ENCODE results near the gene RAPGEF4.

RAPGEF4 gene

DNA sequence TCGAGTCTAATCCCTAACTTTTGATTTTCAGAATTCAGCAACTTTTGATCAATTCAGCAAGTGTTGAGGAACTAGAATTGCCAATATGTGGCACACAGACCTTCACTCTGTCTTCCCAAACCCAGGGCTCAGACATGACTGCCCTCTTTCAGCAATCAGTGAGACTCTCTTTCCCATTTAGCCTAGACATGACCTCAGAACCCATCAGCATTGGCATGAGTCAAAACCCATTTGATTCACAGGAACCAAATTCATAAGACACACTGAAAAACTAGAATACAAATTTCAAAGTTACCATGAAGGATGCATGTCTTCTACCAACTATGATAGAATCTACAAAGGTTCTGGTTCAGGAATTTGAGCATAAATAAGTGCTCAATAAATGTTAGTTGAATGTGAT, 226.4 kb downstream of the RAPGEF4 start:
- DNase-seq = no peak

DNA sequence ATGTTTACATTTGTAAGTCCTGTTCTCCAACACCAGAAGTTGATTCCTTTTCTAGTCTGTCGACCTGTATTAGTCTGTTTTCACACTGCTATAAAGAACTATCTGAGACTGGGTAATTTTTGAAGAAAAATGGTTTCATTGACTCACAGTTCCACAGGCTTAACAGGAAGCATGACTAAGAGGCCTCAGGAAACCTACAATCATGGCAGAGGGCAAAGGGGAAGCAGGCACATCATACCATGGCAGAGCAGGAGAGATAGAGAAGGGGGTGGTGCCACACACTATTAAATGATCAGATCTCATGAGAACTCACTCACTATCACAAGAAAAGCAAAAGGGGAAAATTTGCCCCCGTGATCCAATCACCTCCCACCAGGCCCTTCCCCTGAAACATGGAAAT, 227.2 kb downstream of the RAPGEF4 start:
- DNase-seq = no peak

DNA sequence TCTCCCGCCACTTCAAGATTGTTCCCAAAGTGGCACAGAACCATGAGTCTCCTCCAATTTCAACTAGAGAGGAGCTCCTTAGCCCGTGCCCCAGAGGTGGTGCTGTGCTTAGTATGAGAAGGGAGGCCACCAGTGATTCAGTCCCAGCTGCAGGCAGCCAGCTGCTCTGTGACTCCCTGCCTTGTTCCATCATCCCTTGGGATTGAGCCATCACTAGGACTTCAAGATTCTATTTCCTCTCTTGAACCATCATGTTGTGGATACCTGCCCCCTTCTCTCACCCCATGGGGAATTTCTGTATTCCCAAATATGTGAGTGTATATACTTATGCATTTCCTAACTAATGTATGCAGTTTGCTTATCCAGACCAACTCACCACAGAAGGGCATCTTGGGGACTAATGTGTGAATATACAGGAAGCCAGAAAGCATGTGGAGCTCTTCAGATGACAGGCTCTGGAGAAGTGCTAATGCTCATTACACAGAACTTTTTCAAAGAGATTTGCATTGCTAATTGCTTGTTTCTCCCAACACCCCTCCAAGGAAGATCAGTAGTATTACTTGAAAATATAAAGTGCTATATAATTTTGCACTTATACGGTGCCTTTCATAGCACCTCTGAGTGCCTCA, 229.0 kb downstream of the RAPGEF4 start:
- DNase-seq = no peak

DNA sequence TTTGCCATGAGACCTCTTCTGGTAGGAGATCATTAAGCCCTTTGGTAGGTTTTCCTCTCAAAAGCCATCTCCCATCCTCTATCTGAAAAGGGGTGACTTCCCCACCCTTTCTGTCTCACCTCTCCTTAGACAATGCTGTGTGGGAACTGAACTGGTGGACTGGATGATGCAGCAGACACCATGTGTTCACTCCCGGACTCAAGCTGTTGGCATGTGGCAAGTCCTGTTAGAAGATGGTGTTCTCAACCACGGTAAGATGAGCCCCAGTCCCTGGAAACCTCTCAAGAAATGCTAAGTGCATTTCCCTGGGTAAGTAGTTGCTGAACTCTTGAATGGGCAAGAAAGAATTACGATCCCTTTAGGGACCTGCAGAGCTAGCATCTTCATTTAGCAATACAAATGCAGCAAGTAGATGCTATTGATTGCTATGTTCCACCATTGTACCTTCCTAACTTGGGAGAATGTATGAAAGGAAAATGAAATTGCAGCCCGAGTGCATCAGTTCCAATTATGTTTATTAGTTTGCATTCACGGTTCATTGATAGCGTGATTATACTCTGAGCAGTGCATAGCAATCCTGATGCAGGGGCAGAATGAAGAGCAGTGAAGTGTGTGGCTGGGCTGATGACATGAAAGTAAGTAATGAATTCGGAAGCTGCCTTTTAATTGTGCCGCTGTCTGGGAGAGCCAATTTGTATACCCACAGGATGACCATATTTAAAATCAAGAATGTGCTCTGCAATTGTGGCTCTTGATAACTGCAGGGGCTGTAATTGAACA, 230.0 kb downstream of the RAPGEF4 start:
- DNase-seq = no peak

DNA sequence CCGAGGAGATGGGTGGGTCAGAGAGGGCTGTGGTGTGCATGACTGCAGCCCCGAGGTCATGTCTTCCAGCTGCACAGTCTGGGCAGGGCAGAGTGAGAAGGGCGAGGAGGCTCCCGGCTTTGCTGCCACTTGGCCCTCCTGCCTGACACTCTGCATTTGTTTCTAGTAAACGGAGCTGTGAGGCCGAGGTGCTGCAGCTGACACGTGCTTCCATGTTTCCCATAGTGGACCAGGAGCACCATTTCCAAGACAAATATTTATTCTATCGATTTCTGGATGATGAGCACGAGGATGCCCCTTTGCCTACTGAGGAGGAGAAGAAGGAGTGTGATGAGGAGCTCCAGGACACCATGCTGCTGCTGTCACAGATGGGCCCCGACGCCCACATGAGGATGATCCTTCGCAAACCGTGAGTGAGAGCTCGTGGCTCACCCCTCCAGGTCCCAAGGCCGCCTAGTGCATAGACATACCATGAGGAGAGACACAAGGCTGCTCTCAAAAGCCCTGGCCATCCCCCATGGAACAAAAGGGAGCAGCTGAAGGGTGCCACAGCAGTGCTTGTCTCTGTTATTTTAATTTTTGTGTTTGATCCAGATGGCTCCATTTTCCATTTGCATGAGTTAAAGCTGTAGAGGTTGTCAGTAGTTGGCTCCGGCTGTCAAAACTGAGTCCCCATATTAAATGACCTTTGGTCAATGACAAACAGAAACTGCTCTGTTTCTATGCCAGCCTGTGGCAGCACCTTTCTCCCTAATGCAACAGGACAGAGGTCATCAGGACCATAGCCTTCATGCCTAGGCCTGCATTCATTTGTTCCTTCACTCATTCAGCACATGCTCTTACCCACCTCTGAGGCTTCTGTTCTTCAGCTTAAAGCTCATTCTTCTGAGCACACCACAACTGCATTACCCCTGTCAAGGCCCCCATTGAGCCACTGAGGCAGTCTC, 231.7 kb downstream of the RAPGEF4 start:
- DNase-seq = no peak

DNA sequence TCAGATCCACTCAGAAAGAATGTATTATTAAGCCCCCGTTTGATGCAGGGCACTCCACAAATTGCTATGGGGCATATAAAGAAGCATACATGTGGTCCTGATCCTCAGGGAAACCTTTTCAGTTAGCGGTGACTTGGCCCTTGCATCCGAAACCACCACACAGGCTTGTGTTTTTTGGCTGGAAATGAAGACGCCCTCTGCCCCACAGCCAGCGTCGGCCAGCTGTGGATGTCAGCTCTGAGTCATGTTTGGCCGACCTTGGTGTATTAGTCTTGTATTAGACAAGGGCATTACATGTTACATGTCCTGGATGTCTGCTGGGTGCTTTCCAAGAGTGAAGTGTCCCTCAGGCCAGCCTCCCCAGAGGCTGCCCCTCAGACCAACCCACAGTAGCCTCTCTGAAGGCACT, 232.4 kb downstream of the RAPGEF4 start:
- DNase-seq = no peak

DNA sequence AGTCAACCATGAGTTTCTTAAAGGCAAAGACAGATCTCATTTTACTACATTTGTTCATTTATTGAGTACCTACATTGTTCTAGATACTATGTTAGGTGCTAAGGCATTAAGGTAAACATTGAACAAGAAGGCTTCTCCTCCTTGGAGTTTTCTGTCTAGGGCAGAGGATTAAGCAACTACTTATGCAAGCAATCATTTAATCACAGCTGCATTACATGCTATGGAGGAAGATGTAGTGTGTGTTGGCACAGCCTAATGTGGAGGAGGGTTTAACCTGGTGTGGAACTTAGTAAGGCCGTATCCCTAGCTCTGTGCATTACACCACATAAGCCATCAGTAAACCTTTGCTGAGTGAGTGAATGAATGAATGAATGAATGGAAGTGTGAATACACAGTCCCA, 233.5 kb downstream of the RAPGEF4 start:
- DNase-seq = no peak

DNA sequence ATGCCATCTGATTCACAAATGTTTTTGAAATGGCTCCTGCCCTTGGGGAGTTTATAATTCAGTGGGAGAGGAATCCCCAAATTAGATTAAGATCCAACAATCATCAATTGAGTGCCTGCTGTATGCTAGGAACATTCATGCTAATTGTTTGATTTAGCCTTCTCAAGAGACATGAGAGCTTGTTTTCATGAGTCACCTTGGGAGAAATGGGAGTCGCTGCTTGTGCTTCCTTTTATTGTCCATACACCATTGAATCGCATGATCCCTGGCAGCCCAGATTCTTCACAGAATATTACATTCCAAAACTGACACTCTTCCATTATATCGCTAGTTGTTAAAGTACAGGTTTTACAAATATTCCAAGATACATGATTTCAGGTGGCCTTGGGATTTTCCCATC, 234.0 kb downstream of the RAPGEF4 start:
- DNase-seq = no peak

DNA sequence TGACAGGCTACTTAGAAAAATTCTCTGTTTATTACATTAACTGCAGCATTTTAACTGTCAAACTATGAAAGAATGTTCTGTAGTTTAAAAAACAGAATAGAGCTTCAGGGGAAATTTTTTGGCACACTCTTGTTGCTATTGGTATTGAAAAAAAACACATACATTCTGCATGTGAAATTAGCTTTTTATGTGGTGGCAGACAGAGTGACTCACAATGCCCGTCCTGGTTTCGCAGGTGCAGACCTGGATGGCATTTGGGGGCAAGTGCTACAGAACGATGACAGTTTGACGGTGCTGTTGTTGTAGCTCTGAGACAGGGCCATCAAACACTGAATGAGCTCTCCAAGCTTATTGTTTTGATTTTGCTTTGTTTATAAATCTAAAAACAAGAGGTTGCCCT, 235.0 kb downstream of the RAPGEF4 start:
- no peak for DNase-seq

DNA sequence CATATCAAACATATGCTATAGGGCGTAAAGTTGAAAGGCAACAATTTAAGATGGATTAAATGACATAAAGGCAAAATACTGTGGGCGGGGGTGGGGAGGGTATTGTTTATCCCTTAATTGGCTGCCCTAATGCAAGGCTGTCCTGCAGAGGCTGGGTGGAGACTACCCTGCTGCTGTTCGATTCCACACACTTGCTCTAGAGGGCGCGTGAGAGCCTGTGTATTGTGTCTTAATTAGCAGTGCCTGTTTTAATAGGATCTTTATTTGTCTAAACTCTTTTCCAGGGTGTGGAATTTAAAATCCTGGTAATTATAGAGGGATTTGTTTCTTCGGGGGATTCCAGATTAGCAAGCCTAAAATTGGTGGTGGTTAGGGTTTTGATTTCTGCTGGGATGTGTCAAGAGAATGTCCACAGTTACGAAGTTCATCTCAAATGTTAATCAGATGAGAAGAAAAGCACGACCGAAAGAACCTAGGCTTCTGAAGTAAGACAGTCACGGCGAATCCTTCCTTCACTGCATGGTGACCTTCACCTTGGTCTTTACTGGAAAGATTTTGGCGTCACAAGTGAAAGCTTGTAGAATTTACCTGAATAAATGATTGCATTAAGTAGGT, 236.5 kb downstream of the RAPGEF4 start:
- DNase-seq = no peak

DNA sequence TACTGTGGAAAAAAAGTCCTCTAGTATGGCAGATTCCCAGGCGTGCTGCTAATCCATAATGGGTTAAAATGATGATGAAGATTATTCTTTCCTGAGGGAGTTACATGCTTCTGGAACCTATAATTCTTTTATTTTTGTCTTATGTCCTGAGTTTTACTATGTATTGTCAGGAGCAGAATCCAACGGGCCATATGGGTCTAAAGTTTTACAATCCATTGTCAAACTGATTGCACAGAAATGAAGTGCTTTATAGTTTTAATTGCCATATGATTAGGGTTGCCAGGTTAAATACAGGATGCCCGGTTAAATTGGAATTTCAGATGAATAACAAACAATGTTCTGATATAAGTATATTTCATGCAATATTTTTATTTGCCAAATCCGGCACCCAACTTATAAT, 239.1 kb downstream of the RAPGEF4 start:
- DNase-seq = no peak

DNA sequence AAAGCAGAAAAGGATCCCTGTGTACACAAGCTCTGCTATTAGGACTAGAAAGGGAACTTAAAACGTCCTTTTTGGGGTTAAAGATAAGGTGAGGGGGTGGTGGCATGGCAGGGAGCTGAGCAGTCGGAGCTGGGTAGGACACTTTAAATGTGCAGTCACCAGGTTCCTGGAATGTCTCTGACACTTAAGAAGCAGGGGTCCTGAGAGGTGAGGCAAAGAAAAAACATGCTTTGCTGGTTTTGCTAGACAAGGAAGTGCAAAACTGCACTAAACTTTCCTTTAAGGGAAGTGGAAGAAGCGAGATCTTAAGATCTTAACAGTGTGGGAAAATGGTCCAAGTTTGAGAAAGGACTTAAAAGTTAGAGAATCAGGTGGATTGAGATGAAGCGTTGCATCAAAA, 240.5 kb downstream of the RAPGEF4 start:
- DNase-seq = no peak

DNA sequence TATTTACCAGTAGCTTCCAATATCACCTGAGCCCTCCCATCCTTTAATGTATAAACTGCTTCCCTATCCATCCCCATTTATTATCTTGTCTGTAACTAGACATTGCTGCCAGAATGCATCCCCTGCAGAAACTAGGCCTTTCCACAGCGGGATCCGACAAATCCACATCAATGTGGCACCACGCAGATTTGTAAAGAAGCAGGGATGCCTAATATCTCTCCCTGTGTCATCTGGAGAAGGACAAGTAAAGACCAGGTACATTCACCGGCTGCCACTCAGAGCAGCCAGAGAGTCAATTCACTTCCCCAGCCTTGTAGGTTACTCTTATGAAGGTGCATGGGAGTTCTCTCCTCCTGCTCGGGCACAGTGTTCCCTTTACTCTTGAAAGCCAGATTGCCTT, 241.2 kb downstream of the RAPGEF4 start:
- DNase-seq = no peak

DNA sequence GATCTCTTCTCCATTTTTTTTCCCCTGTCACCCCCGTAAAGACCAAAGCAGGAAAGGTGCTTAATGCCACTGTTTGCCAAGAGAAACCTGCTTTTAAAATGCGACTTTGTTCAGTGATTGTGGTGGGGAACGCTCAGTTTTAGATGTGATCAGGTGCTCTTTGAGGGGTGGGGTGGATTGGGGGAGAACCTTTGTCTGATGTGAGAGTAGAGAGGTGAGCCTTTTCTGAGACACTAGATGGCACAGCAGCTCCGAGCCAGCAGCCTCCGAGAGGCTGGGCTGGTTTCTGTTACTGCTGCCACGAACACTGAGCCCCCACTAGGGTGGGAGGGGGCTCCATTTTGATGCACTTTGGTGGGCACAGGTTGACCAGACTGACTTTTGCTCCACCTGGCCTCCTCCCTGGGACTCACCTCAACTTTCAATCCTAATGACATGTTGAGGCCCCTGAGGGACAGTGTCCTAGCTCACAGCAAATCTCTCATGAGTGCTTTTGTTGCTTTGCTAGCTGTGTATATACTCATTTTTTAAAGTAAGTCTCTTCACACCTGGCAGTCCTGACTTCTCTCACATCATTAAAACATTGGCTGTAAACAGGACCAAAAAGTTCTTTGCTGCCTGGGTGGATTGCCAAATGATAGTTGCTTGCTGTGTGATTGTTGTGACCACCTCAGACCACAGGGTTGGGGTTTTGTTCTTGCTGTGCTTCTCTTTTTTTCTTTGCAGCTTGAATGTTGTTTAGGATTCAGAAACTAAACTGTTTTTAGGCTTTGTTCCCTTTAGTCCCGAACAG, 241.8 kb downstream of the RAPGEF4 start:
- no peak for DNase-seq

DNA sequence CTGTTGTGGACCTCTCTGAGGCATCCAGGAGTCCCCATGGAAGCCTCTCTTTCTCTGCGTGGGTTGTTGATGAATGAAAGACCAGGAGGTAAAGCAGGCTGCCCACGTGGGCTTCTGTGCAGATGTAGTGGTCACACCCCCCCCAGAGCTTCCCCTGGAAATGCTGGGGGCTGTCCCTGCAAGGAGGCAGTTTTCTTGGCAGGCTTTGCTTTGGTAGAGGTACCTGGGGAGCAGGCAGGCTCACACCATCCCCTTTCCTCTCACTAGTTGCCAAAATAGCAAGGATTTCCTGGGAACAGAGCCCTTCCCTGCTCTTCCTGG, 242.4 kb downstream of the RAPGEF4 start:
- no peak for DNase-seq

DNA sequence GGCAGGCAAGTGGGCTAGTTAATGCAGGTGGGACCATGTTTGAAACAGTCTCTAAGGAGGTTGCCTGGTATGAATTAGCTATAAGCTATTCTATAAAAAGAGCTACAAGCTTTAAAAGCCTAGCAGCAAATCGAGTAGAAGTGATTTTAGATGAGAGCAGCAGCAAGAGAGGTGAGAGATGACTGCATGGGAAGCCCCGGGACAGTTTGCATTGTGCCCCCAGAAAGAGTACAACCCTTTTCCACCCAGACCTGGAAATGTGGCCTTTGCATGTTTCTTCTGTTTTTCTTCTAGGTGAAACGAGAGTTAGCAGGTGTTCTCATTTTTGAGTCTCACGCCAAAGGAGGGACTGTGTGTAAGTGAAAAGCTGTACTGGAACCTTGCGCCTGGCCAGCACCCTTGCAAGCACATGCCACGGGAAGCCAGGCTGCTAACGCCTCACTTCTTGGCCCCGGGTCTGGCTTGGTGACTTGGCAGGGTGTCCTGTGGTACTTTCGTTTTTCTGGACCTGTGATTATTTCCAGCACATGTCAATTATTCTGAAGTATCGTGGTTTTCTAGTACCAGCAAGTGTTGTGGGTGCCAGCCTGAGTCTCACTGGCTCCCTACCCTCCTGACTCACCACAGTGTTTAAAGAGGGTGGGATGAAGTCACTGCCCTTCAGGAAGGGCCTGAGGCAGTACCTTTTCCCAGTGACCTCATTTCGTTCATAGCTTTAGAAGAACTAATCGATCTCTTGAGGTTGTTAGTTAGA, 249.7 kb downstream of the RAPGEF4 start:
- no peak for DNase-seq

DNA sequence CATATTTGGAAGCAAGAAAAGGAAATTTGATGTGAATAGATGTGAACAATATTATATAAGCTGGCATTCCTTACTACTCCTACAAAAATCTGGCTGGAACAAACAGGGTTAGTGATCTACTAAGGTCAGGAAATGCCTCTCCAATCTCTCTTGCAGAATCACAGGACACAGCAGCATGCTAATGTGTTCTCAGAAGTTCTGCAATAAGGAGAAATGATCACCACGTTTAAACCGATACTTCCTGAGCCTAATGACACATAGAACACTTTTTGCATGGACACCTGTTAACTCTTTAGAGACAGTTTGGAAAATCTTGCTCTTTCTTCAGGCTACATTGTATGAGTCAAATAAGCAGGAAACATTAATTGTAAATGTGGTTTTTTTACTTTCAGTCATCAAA, 250.4 kb downstream of the RAPGEF4 start:
- DNase-seq = no peak

DNA sequence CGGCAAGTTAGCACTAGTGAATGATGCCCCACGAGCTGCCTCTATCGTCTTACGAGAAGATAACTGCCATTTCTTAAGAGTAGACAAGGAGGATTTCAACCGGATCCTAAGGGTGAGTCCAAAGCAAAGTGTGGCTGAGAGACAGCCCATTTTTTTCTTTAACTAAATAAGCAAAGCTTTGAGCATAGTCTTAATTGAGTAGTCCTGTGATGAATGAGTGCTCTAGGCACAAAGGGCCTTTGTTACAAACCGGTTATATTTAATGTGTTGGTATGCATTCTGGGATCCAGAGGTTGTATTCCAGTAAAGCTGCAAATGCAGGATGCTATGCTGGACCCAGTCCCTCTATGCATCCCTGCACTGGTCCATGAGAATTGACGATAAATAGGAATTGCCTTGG, 253.1 kb downstream of the RAPGEF4 start:
- no peak for DNase-seq

DNA sequence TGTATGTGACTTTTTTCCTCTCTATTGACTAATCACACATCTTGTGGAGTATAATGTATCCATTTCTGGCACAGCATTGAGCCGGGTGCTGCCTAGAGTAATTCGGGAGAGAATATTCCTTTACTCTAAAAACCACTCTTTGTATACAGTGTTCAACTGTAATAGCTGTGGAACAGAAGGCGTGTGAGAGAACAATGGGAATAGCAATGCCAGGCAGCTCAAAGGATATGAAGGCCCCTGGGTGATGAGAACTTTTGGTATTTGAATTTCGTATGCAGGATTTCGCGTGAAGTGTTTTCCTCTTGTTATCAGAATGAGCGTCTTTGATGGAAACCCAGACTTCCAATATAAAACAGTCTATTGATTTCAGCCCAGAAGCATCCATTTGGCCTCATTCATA, 255.4 kb downstream of the RAPGEF4 start:
- no peak for DNase-seq

DNA sequence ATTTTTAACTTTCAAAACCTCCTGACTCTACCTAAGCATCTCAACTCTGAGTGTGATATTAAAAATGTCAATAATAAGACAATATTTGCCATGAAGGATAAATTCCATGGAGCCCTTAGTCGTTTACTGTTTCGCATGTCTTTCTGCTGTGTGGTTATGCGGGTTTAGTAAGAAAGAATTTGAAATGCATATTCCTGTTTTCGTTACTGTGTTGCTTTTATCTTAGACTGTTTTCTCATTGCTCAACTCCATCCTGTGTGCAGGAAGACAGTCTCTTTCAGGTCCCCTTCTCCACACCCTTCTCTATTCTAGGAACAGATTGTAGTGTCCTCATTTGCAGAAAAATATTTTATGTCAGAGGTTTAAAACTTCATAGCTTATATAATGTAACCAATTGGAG, 257.5 kb downstream of the RAPGEF4 start:
- no peak for DNase-seq

Measured in anterior cingulate cortex (tissue), 58 donors.